ENCODE results near the gene MED13L.

GRCh38 chr12:116308647-116309046 is 31.2 kb upstream of the MED13L start:
- TF ChIP-seq CTCF (IDR thresholded peaks at IDR 0.05) (no peak), POLR2A (IDR thresholded peaks at IDR 0.05) (no peak)
